ENCODE measurements around the gene ETNK2. TPM values are rescaled to one million over a fixed set of nuclear protein-coding genes. Genes with fewer than 3 reads are reported as not detected.

ETNK2 gene
- total and polyA plus RNA-seq, 2 of the 13 experiments (the other 11 are each of a cell fraction or from before 2014, with no cell fraction given): 15.5 to 42.8 TPM

- no peak for TF ChIP-seq REST (IDR thresholded peaks at IDR 0.05; ENCODE audit: borderline replicate concordance in 1 of 2, low read depth in 1 of 2, low read length in 2 of 2)
- no peak for TF ChIP-seq ZNF282 (IDR thresholded peaks at IDR 0.05; ENCODE audit: partially characterized antibody)
- no peak for TF ChIP-seq ZNF883 (CRISPR knock-in tag; IDR thresholded peaks at IDR 0.05; ENCODE audit: not compliant biosample characterization)
- TF ChIP-seq HOXA5 (CRISPR knock-in tag; IDR thresholded peaks at IDR 0.05): 0 out of 2 replicates have a peak, but pooled peaks have one; percentile 54
- 0 out of 2 replicates have a peak, but pooled peaks have one; percentile 28 for TF ChIP-seq FOXK2 (IDR thresholded peaks at IDR 0.05)
- no peak for TF ChIP-seq RXRA (CRISPR knock-in tag; IDR thresholded peaks at IDR 0.05)
- TF ChIP-seq ZNF790 (CRISPR knock-in tag; IDR thresholded peaks at IDR 0.05; ENCODE audit: borderline replicate concordance): no peak
- peak; percentile 47; the same call in 1 of the 2 replicates for TF ChIP-seq ZBTB37 (CRISPR knock-in tag; IDR thresholded peaks at IDR 0.05)
- no peak for TF ChIP-seq ZNF142 (CRISPR knock-in tag; IDR thresholded peaks at IDR 0.05)
- peak; percentile 22; the same call in 1 of the 2 replicates for TF ChIP-seq ZNF629 (CRISPR knock-in tag; conservative IDR thresholded peaks at IDR 0.05)
- peak; percentile 83 for TF ChIP-seq SMAD3 (CRISPR knock-in tag; IDR thresholded peaks at IDR 0.05)
- no peak; the same call in 1 of the 2 replicates for TF ChIP-seq ZSCAN25 (CRISPR knock-in tag; IDR thresholded peaks at IDR 0.05)
- no peak for TF ChIP-seq ZNF496 (CRISPR knock-in tag; IDR thresholded peaks at IDR 0.05; ENCODE audit: insufficient replicate concordance)
- TF ChIP-seq ZFP36L1 (CRISPR knock-in tag; IDR thresholded peaks at IDR 0.05): no peak
- no peak for TF ChIP-seq ZNF3 (CRISPR knock-in tag; IDR thresholded peaks at IDR 0.05)
- TF ChIP-seq MEIS2 (CRISPR knock-in tag; IDR thresholded peaks at IDR 0.05): peak; percentile 39; the same call in 1 of the 2 replicates
- TF ChIP-seq ZNF124 (CRISPR knock-in tag; IDR thresholded peaks at IDR 0.05): 0 out of 2 replicates have a peak, but pooled peaks have one; percentile 36
- TF ChIP-seq ZNF678 (CRISPR knock-in tag; IDR thresholded peaks at IDR 0.05): no peak
Observed at GRCh38 chr1:204102029-204102611, 49.7 kb downstream of the ETNK2 start (continued).
